Measurements from ENCODE around the gene NIPAL1.

The NIPAL1 gene

GRCh38 chr4:48039561-48039960 lies 23.0 kb downstream of the NIPAL1 start:
- Histone ChIP-seq H3K4me1 (ENCODE audit: control insufficient read depth, insufficient read depth, low read length, poor library complexity, severe bottlenecking) (no peaks in the 10 kb centered on the region), H3K36me3 (ENCODE audit: control insufficient read depth, insufficient read depth, low read length) (peaks cover 3% of the 10 kb centered on the region), H3K27ac (ENCODE audit: low read depth, low read length, severe bottlenecking) (no peak overlapping the region), H3K4me3 (ENCODE audit: extremely low read depth, insufficient read depth, low read length, poor library complexity, severe bottlenecking) (no peak overlapping the region), H3K9me3 (ENCODE audit: control insufficient read depth, low read length) (no peaks in the 10 kb centered on the region)

- Histone ChIP-seq H3K36me3 (ENCODE audit: control insufficient read depth, insufficient read depth, low read length) (peaks cover 2% of the 10 kb centered on the region), H3K27ac (ENCODE audit: low read depth, low read length, severe bottlenecking) (no peak overlapping the region), H3K4me1 (ENCODE audit: control insufficient read depth, insufficient read depth, low read length, poor library complexity, severe bottlenecking) (no peaks in the 10 kb centered on the region), H3K4me3 (ENCODE audit: extremely low read depth, insufficient read depth, low read length, poor library complexity, severe bottlenecking) (no peak overlapping the region), H3K9me3 (ENCODE audit: control insufficient read depth, low read length) (no peaks in the 10 kb centered on the region)
- 64 to 67% methylated on average over 3 of the region's 4 CpGs for WGBS, 2 experiments (ENCODE audit: insufficient coverage in 2 of 2)
These were observed 25.1 kb downstream of the NIPAL1 start for GRCh38 chr4:48041535-48042137.

- 100% methylated on average over 1 of the region's 3 CpGs for WGBS, 2 experiments (ENCODE audit: insufficient coverage in 2 of 2)
- no peak overlapping the region for H3K4me3 ChIP-seq (ENCODE audit: extremely low read depth, insufficient read depth, low read length, poor library complexity, severe bottlenecking)
- no peak overlapping the region for H3K27ac ChIP-seq (ENCODE audit: low read depth, low read length, severe bottlenecking)
These were observed 26.4 kb downstream of the NIPAL1 start for GRCh38 chr4:48042979-48043461.

GRCh38 chr4:48043504-48043903 lies 26.9 kb downstream of the NIPAL1 start:
- Histone ChIP-seq H3K36me3 (ENCODE audit: control insufficient read depth, insufficient read depth, low read length) (no peaks in the 10 kb centered on the region), H3K4me3 (ENCODE audit: extremely low read depth, insufficient read depth, low read length, poor library complexity, severe bottlenecking) (no peak overlapping the region), H3K27ac (ENCODE audit: low read depth, low read length, severe bottlenecking) (no peak overlapping the region), H3K9me3 (ENCODE audit: control insufficient read depth, low read length) (no peaks in the 10 kb centered on the region), H3K4me1 (ENCODE audit: control insufficient read depth, insufficient read depth, low read length, poor library complexity, severe bottlenecking) (no peaks in the 10 kb centered on the region)
- WGBS, 2 experiments (ENCODE audit: insufficient coverage in 2 of 2) = 83 to 100% methylated on average over 1 to 2 of the region's 2 CpGs

More at GRCh38 chr4:48042979-48043461, 26.4 kb downstream of the NIPAL1 start:
- no peaks in the 10 kb centered on the region for H3K9me3 ChIP-seq (ENCODE audit: control insufficient read depth, low read length)
- H3K4me1 ChIP-seq (ENCODE audit: control insufficient read depth, insufficient read depth, low read length, poor library complexity, severe bottlenecking) = no peaks in the 10 kb centered on the region
- no peaks in the 10 kb centered on the region for H3K36me3 ChIP-seq (ENCODE audit: control insufficient read depth, insufficient read depth, low read length)

- no CpG with 5 or more reads among the region's 2 CpGs for WGBS, 2 experiments (ENCODE audit: insufficient coverage in 2 of 2)
- H3K27ac ChIP-seq (ENCODE audit: low read depth, low read length, severe bottlenecking) = no peak overlapping the region
- no peak overlapping the region for H3K4me3 ChIP-seq (ENCODE audit: extremely low read depth, insufficient read depth, low read length, poor library complexity, severe bottlenecking)
- H3K9me3 ChIP-seq (ENCODE audit: control insufficient read depth, low read length) = no peaks in the 10 kb centered on the region
- H3K36me3 ChIP-seq (ENCODE audit: control insufficient read depth, insufficient read depth, low read length) = no peaks in the 10 kb centered on the region
- H3K4me1 ChIP-seq (ENCODE audit: control insufficient read depth, insufficient read depth, low read length, poor library complexity, severe bottlenecking) = no peaks in the 10 kb centered on the region
These were observed 27.7 kb downstream of the NIPAL1 start for GRCh38 chr4:48044298-48044697.

- Histone ChIP-seq H3K9me3 (ENCODE audit: control insufficient read depth, low read length) (no peaks in the 10 kb centered on the region), H3K27ac (ENCODE audit: low read depth, low read length, severe bottlenecking) (no peak overlapping the region), H3K4me1 (ENCODE audit: control insufficient read depth, insufficient read depth, low read length, poor library complexity, severe bottlenecking) (no peaks in the 10 kb centered on the region), H3K4me3 (ENCODE audit: extremely low read depth, insufficient read depth, low read length, poor library complexity, severe bottlenecking) (no peak overlapping the region), H3K36me3 (ENCODE audit: control insufficient read depth, insufficient read depth, low read length) (no peaks in the 10 kb centered on the region)
- 90 to 95% methylated on average over 2 to 3 of the region's 3 CpGs for WGBS, 2 experiments (ENCODE audit: insufficient coverage in 2 of 2)
These were observed 29.5 kb downstream of the NIPAL1 start for GRCh38 chr4:48046059-48046458.

GRCh38 chr4:48047421-48047844 lies 30.9 kb downstream of the NIPAL1 start:
- 94 to 100% methylated on average over 2 to 3 of the region's 3 CpGs for WGBS, 2 experiments (ENCODE audit: insufficient coverage in 2 of 2)
- Histone ChIP-seq H3K4me3 (ENCODE audit: extremely low read depth, insufficient read depth, low read length, poor library complexity, severe bottlenecking) (no peak overlapping the region), H3K27ac (ENCODE audit: low read depth, low read length, severe bottlenecking) (no peak overlapping the region), H3K4me1 (ENCODE audit: control insufficient read depth, insufficient read depth, low read length, poor library complexity, severe bottlenecking) (no peaks in the 10 kb centered on the region), H3K9me3 (ENCODE audit: control insufficient read depth, low read length) (no peaks in the 10 kb centered on the region), H3K36me3 (ENCODE audit: control insufficient read depth, insufficient read depth, low read length) (no peaks in the 10 kb centered on the region)

- H3K36me3 ChIP-seq (ENCODE audit: control insufficient read depth, insufficient read depth, low read length) = no peaks in the 10 kb centered on the region
- no peaks in the 10 kb centered on the region for H3K4me1 ChIP-seq (ENCODE audit: control insufficient read depth, insufficient read depth, low read length, poor library complexity, severe bottlenecking)
- 83% methylated on average over 1 of the region's 1 CpG; no CpG with 5 or more reads in 1 of the 2 experiments for WGBS, 2 experiments (ENCODE audit: insufficient coverage in 2 of 2)
- no peaks in the 10 kb centered on the region for H3K9me3 ChIP-seq (ENCODE audit: control insufficient read depth, low read length)
- H3K27ac ChIP-seq (ENCODE audit: low read depth, low read length, severe bottlenecking) = no peak overlapping the region
- H3K4me3 ChIP-seq (ENCODE audit: extremely low read depth, insufficient read depth, low read length, poor library complexity, severe bottlenecking) = no peak overlapping the region
These were observed 31.3 kb downstream of the NIPAL1 start for GRCh38 chr4:48047896-48048295.

GRCh38 chr4:48049483-48049882 lies 32.9 kb downstream of the NIPAL1 start:
- no peaks in the 10 kb centered on the region for H3K36me3 ChIP-seq (ENCODE audit: control insufficient read depth, insufficient read depth, low read length)
- H3K27ac ChIP-seq (ENCODE audit: low read depth, low read length, severe bottlenecking) = no peak overlapping the region
- H3K4me1 ChIP-seq (ENCODE audit: control insufficient read depth, insufficient read depth, low read length, poor library complexity, severe bottlenecking) = no peaks in the 10 kb centered on the region
- WGBS, 2 experiments (ENCODE audit: insufficient coverage in 2 of 2) = 85 to 92% methylated on average over 5 to 6 of the region's 8 CpGs
- no peaks in the 10 kb centered on the region for H3K9me3 ChIP-seq (ENCODE audit: control insufficient read depth, low read length)
- no peak overlapping the region for H3K4me3 ChIP-seq (ENCODE audit: extremely low read depth, insufficient read depth, low read length, poor library complexity, severe bottlenecking)

- Histone ChIP-seq H3K27ac (ENCODE audit: low read depth, low read length, severe bottlenecking) (no peak overlapping the region), H3K36me3 (ENCODE audit: control insufficient read depth, insufficient read depth, low read length) (no peaks in the 10 kb centered on the region), H3K4me3 (ENCODE audit: extremely low read depth, insufficient read depth, low read length, poor library complexity, severe bottlenecking) (no peak overlapping the region), H3K9me3 (ENCODE audit: control insufficient read depth, low read length) (no peaks in the 10 kb centered on the region), H3K4me1 (ENCODE audit: control insufficient read depth, insufficient read depth, low read length, poor library complexity, severe bottlenecking) (no peaks in the 10 kb centered on the region)
- 100% methylated on average over 1 of the region's 1 CpG; no CpG with 5 or more reads in 1 of the 2 experiments for WGBS, 2 experiments (ENCODE audit: insufficient coverage in 2 of 2)
These were observed 34.5 kb downstream of the NIPAL1 start for GRCh38 chr4:48051078-48051477.

GRCh38 chr4:48058617-48059530 lies 42.3 kb downstream of the NIPAL1 start:
- Histone ChIP-seq H3K4me1 (ENCODE audit: control insufficient read depth, insufficient read depth, low read length, poor library complexity, severe bottlenecking) (no peaks in the 10 kb centered on the region), H3K27ac (ENCODE audit: low read depth, low read length, severe bottlenecking) (no peak overlapping the region), H3K9me3 (ENCODE audit: control insufficient read depth, low read length) (no peaks in the 10 kb centered on the region), H3K4me3 (ENCODE audit: extremely low read depth, insufficient read depth, low read length, poor library complexity, severe bottlenecking) (no peak overlapping the region), H3K36me3 (ENCODE audit: control insufficient read depth, insufficient read depth, low read length) (no peaks in the 10 kb centered on the region)
- 82 to 85% methylated on average over 2 to 4 of the region's 5 CpGs for WGBS, 2 experiments (ENCODE audit: insufficient coverage in 2 of 2)
